Effector memory CD4-positive, alpha-beta T cell (primary cell): ENCODE data around the gene TFB1M.

Source experiments
- DNase-seq, 3 donors: peaks; one replicate each; pipeline ENCODE4 v3.0.0-alpha.2; 2020
- H3K27ac ChIP-seq: 2 replicates; pipeline ENCODE4 v1.7.0; 2013; ENCODE audit warnings: mild to moderate bottlenecking, low read length, moderate library complexity; ENCODE audit not compliant: insufficient read depth, poor library complexity, severe bottlenecking
- H3K27me3 ChIP-seq: replicated peaks from 2 replicates; pipeline ENCODE4 v1.7.0; 2013; ENCODE audit warnings: mild to moderate bottlenecking, low read length; ENCODE audit not compliant: insufficient read depth, control insufficient read depth, poor library complexity, severe bottlenecking
- H3K36me3 ChIP-seq: 2 replicates; pipeline ENCODE4 v1.7.0; 2013; ENCODE audit warnings: mild to moderate bottlenecking, low read length, moderate library complexity; ENCODE audit not compliant: control insufficient read depth, insufficient read depth
- H3K4me1 ChIP-seq: 2 replicates; pipeline ENCODE4 v1.7.0; 2013; ENCODE audit warnings: low read length, mild to moderate bottlenecking; ENCODE audit not compliant: control insufficient read depth, insufficient read depth, poor library complexity, severe bottlenecking
- H3K4me3 ChIP-seq: 2 replicates; pipeline ENCODE4 v1.7.0; 2013; ENCODE audit warnings: low read length, low read depth, mild to moderate bottlenecking; ENCODE audit not compliant: insufficient read depth, poor library complexity, severe bottlenecking
- H3K9me3 ChIP-seq: 2 replicates; pipeline ENCODE4 v1.7.0; 2013; ENCODE audit warnings: mild to moderate bottlenecking, low read length, moderate library complexity; ENCODE audit not compliant: control insufficient read depth

TFB1M gene

GRCh38 chr6:155278319-155279049 is 35.8 kb downstream of the TFB1M start:
- H3K27ac ChIP-seq, result no peak overlapping the region
- no peaks in the 10 kb centered on the region for H3K27me3 ChIP-seq
- no peak for DNase-seq
- peaks cover 9% of the 10 kb centered on the region for H3K36me3 ChIP-seq
- no peak overlapping the region for H3K4me3 ChIP-seq
- H3K9me3 ChIP-seq, result no peaks in the 10 kb centered on the region
- H3K4me1 ChIP-seq, result no peaks in the 10 kb centered on the region

GRCh38 chr6:155276638-155277037 is 37.6 kb downstream of the TFB1M start:
- no peak for DNase-seq
- Histone ChIP-seq H3K4me3 (no peak overlapping the region), H3K27me3 (no peaks in the 10 kb centered on the region), H3K36me3 (peaks cover 11% of the 10 kb centered on the region), H3K9me3 (no peaks in the 10 kb centered on the region), H3K4me1 (no peaks in the 10 kb centered on the region), H3K27ac (no peak overlapping the region)

GRCh38 chr6:155275808-155276480 is 38.3 kb downstream of the TFB1M start:
- H3K4me1 ChIP-seq, result no peaks in the 10 kb centered on the region

GRCh38 chr6:155274533-155274932 is 39.8 kb downstream of the TFB1M start:
- Histone ChIP-seq H3K4me3 (no peak overlapping the region), H3K27me3 (no peaks in the 10 kb centered on the region), H3K9me3 (no peaks in the 10 kb centered on the region), H3K36me3 (peaks cover 11% of the 10 kb centered on the region), H3K27ac (no peak overlapping the region), H3K4me1 (no peaks in the 10 kb centered on the region)
- DNase-seq, result no peak

More at GRCh38 chr6:155275808-155276480, 38.3 kb downstream of the TFB1M start:
- no peak for DNase-seq
- Histone ChIP-seq H3K9me3 (no peaks in the 10 kb centered on the region), H3K4me3 (no peak overlapping the region), H3K36me3 (peaks cover 11% of the 10 kb centered on the region), H3K27ac (no peak overlapping the region), H3K27me3 (no peaks in the 10 kb centered on the region)

GRCh38 chr6:155274106-155274505 is 40.2 kb downstream of the TFB1M start:
- Histone ChIP-seq H3K4me3 (no peak overlapping the region), H3K36me3 (peaks cover 11% of the 10 kb centered on the region), H3K9me3 (no peaks in the 10 kb centered on the region), H3K27me3 (no peaks in the 10 kb centered on the region), H3K4me1 (no peaks in the 10 kb centered on the region), H3K27ac (no peak overlapping the region)
- no peak for DNase-seq

- Histone ChIP-seq H3K4me1 (no peaks in the 10 kb centered on the region), H3K4me3 (no peak overlapping the region), H3K27ac (no peak overlapping the region), H3K9me3 (no peaks in the 10 kb centered on the region), H3K36me3 (peaks cover 11% of the 10 kb centered on the region), H3K27me3 (no peaks in the 10 kb centered on the region)
- DNase-seq, result no peak
Measured at GRCh38 chr6:155273431-155273830, 40.9 kb downstream of the TFB1M start.

GRCh38 chr6:155272353-155273232 is 41.7 kb downstream of the TFB1M start:
- no peaks in the 10 kb centered on the region for H3K9me3 ChIP-seq
- no peak for DNase-seq
- H3K27me3 ChIP-seq, result no peaks in the 10 kb centered on the region
- H3K27ac ChIP-seq, result no peak overlapping the region
- H3K4me1 ChIP-seq, result no peaks in the 10 kb centered on the region
- H3K36me3 ChIP-seq, result peaks cover 11% of the 10 kb centered on the region
- no peak overlapping the region for H3K4me3 ChIP-seq

- Histone ChIP-seq H3K27me3 (no peaks in the 10 kb centered on the region), H3K4me1 (no peaks in the 10 kb centered on the region), H3K9me3 (no peaks in the 10 kb centered on the region), H3K4me3 (no peak overlapping the region), H3K36me3 (peaks cover 11% of the 10 kb centered on the region), H3K27ac (no peak overlapping the region)
- no peak for DNase-seq
Measured at GRCh38 chr6:155271145-155271544, 43.1 kb downstream of the TFB1M start.

GRCh38 chr6:155270561-155271091 is 43.7 kb downstream of the TFB1M start:
- Histone ChIP-seq H3K36me3 (peaks cover 11% of the 10 kb centered on the region), H3K4me3 (no peak overlapping the region), H3K4me1 (no peaks in the 10 kb centered on the region), H3K9me3 (no peaks in the 10 kb centered on the region), H3K27ac (no peak overlapping the region), H3K27me3 (no peaks in the 10 kb centered on the region)
- DNase-seq, result no peak
